HG03066 (cell line): ENCODE results near the gene ANXA11.

Experiments
- ATAC-seq: cut with Tn5 transposase; IDR thresholded peaks from one replicate; pipeline ENCODE4 v1.9.1; 2021; ENCODE audit warnings: low read depth; ENCODE audit not compliant: unreplicated experiment

The ANXA11 gene

GRCh38 chr10:80167471-80168161 is 37.7 kb downstream of the ANXA11 start:
- no peak for ATAC-seq

- no peak for ATAC-seq
These were observed 38.5 kb downstream of the ANXA11 start for GRCh38 chr10:80166581-80167470.

DNA sequence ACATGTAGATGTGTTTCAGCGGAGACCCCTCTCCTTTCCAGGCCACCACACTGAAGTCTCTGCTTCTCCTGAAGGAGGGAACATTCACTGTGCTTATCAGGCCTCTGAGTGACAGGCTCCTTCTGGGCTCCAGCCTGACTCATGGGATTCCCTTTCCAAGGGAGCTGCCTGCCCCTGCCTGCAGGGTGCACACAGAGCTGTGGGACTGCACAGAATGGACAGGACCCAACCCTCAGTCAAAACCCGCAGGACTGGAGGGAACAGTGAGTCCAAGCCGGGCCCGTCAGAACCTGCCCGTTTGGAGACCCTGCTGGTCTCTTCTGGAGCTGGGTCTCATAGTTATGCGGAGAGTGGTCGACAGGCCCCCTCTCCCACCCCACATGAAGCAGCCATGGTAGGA is 40.2 kb downstream of the ANXA11 start:
- no peak for ATAC-seq

DNA sequence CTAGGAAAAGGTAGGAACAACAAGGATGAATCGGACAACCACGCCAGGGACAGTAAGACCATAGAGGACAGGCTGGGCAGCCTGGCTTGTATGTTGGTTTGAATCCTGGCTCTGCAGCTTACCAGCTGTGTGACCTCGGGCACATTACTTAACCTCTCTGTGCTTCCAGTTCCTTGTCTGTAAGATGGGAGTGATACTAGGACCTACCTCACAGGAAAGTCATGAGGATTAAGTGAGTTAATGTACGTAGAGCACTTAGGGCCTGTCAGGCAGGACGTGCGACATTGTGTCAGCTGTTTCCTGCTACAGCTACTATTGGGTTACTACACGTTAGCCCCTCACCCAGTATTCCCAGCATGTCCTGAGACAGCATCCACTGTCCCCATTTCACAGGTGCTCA is 40.7 kb downstream of the ANXA11 start:
- ATAC-seq: no peak

GRCh38 chr10:80163741-80164341 is 41.5 kb downstream of the ANXA11 start:
- no peak for ATAC-seq

DNA sequence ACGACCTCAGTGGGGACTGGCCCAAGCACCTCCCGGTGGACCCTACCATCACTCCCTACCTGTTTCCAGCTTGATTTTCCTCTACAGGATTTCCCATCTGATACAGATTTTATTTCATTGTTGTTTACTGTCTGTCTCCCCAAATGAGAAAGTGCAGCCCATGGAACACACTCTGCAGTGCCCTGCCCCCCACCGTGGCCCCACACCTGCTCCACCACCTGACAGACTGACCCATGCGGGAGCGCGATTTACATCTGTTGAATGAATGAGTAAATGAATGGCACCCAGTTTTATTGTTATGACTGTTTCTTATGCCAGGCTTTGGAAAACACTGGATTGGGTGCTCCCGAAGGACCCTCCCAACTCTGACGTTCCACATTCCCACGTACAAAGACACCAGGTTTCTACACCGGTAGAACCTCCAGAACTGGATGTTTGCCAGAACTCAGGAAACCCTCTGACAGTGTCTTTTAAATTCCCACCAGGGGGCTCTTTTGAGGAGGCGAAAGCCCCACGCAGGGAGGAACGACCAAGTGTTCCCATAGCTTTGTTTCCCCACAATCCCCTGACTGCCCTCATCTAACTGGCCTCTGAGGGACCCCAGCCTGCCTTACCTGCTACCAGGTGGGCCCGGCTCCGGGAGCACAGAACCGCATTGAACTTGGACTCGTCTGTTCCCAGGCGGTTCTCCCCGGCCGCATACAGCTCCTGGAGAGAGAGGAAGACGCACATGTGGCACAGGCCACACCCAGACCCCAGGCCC is 43.8 kb downstream of the ANXA11 start:
- no peak for ATAC-seq

GRCh38 chr10:80160361-80161320 is 44.7 kb downstream of the ANXA11 start:
- no peak for ATAC-seq

GRCh38 chr10:80159166-80159873 is 46.0 kb downstream of the ANXA11 start:
- no peak for ATAC-seq

GRCh38 chr10:80158598-80159127 is 46.7 kb downstream of the ANXA11 start:
- ATAC-seq: no peak

DNA sequence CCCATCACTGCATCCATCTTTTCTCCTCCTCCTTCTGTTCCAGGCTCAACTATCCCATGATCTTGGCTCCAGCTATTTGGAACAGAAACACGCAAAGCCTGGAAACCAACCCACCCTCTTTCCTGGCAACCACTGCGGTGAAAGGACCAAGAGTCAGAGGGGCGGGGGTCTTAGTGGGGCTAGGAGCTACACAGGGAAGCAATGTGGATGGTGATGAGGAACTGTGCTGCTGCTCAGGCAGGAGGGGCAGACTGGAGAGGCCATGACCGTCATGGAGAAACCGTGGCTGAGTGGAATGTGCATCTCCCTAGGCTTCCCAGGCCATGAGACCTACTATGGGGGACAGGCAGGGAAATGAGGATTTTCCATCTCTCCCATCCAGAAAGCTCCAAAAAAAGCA is 47.2 kb downstream of the ANXA11 start:
- ATAC-seq: no peak

DNA sequence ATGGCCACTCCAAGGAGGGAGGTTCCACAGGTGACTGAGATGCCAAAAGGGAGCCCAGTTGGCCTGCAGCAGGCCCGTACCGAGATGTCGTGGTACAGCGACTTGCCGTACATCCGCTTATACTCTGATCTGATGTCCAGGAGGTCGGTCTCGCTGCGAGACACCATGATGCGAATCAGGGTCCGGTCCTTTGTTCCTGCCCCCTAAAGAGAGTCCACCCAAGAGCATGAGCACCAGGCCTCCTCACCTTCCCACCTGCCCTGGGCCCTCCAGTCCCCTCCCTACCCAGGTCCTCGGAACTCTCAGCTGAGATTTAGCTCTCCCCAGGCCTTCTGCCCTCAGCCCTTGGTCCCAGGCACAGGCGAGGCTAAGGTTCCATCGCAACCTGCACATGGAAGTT is 47.8 kb downstream of the ANXA11 start:
- no peak for ATAC-seq

DNA sequence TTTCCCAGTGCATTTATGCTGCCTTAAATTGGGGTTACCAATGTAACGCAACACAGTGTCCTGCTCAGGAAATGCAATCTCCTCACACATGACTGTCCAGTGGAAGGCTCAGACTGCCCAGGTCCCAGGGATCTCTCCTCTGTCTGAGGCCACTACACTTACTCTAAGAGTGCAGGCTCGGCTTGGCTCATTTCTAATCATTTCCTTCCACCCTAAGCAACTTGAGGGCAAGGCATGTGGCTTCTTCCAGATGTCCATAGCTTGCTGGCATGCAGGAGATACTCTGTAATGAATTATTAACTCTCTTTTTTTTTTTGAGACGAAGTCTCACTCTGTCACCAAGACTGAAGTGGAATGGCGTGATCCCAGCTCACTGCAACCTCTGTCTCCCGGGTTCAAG is 49.1 kb downstream of the ANXA11 start:
- no peak for ATAC-seq

DNA sequence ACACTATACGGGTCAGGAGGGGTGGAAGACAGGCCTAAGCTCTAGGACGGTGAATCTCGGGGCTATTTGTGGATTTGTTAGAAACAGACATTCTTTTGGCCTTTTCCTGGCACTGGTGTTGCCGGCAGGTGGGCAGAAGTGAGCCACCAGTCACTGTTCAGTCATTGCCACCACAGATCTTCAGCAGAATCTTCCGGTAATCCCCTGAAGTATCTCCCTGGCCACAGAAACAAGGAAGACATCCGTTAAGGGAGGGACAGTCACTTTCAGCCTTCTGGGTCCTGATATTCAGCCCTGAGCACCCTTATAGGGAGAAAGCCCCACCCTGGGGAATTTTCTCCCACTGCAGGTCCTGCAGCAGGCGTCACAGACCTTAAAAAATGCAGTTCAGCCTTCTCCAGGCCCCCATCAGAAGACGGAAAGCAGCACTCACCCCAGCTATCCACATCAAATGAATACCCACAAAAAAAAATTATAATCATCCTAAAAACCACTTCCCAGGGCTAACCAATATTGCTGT is 49.6 kb downstream of the ANXA11 start:
- no peak for ATAC-seq

DNA sequence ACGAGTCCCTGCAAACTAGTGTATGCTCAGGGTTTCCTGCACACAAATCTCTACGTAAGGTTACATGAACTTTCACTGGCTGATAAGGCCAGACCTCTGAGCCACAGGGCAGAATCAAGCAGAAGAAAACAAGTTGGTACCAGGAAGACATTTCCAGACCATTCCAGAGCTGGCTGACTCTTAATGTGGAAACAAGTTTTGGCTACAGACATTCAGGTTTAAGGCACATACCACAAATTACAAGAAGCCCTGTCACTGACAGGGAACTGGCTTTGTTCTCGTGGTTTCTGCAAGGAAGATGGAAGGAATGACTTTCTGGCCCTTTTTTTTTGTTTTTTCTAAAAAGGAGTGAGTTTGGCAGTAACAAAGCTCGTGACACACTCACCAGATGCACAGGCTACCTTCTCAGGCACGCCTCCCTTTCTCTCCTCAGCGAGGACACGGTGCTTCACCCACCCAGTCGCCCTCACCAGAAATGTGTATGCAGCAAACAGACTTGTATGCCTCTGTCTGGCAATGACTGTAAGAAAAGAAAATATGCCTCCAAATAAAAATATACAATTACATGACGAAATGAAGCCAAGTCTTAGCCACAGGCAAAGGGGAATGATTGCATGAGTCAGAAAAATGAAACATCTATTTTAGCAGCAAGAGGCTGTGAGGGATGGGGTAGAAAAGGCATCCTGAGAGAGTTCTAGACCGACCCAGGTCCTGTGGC is 50.2 kb downstream of the ANXA11 start:
- ATAC-seq: no peak

DNA sequence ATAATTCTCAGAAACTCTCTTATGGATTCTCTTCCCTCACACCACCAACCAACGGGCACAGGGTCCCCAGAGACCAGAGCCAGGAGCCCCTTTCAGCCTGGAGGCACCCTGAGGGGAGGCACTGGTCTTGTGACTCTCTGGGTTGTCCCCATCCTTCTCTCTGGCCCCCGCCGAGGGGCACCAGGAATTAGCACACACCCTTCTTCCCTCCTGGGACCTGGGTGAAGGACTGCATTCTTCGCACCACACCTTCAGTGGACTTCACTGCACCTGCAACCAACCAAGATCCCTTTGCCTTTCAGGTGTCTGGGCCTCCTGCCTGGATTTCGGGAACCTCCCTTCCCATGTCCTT is 50.7 kb downstream of the ANXA11 start:
- ATAC-seq: no peak

DNA sequence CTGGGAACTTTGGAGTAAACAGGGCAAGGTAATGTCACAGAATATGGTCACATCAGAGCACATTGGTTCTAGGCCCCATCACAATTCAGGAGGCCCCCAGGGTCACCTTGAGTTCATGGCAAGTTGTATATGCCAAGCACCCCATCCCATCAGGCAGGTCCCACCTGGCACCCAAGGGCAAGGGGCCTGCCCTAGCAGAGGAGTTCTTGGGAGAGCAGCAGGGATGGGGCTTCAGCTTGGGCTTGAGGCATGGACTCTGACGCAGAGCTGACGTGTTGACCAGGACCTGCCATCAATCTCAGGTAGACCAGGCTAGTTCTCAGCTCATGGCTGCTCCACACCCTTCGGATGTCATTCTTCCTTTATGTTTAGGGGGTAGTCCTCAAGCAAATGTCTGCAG is 51.9 kb downstream of the ANXA11 start:
- no peak for ATAC-seq

GRCh38 chr10:80152820-80153219 is 52.5 kb downstream of the ANXA11 start:
- no peak for ATAC-seq

DNA sequence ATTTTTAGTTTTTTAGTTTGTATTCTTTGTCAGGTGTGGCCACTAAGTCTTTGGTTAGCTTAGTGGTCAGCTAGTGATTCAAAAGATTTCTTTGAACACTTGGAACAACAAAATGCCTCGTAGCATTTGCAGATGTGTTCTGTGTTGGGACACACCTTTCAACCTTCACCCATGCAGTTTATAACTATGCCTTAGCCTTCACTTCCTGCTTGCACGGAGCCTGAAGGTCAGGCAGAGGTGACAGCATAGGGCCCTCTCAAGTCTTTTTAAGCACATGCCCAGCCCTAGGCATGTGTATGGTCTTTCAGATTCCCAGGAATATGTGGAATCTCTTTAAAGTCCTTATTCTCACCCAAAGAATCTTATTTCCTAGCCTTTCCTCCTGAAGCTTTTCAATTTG is 55.2 kb downstream of the ANXA11 start:
- ATAC-seq: no peak
